ENCODE measurements around the gene PDE4D. TPM values are rescaled to one million over a fixed set of nuclear protein-coding genes. Genes with fewer than 3 reads are reported as not detected.

The PDE4D gene
- total and polyA plus RNA-seq, 2 donors (not counting 3 experiments of a cell fraction or from before 2014, with no cell fraction given) = 34.5 to 51.2 TPM

- peak overlapping the region; percentile 48 for H3K9ac ChIP-seq (replicated peaks; ENCODE audit: extremely low read depth, insufficient read depth, low read length)
- BruUV-seq (replicated peaks) = no TSS peak
- peak overlapping the region; percentile 94 for H3K4me2 ChIP-seq (ENCODE audit: insufficient read depth, low read length)
- H4K20me1 ChIP-seq (replicated peaks; ENCODE audit: control insufficient read depth, extremely low read depth, insufficient read depth, low read length) = no peaks in the 10 kb centered on the region
- peaks cover 22% of the 10 kb centered on the region for H3K4me1 ChIP-seq (ENCODE audit: control insufficient read depth, extremely low read depth, insufficient read depth, low read length)
- peak; percentile 75 for DNase-seq (ENCODE audit: low read depth, low spot score)
- H3K36me3 ChIP-seq (ENCODE audit: control insufficient read depth in 2 of 2, extremely low read depth in 1 of 2, insufficient read depth in 2 of 2, low read length in 2 of 2) = no peaks in the 10 kb centered on the region
- H3K9me3 ChIP-seq (replicated peaks; ENCODE audit: control insufficient read depth, insufficient read depth, low read length) = no peaks in the 10 kb centered on the region
- no peak for TF ChIP-seq MYC (IDR thresholded peaks at IDR 0.05; ENCODE audit: low read depth, low read length)
- no peak for TF ChIP-seq JUN (IDR thresholded peaks at IDR 0.05; ENCODE audit: borderline replicate concordance, insufficient read depth, insufficient read length, low read depth)
- TF ChIP-seq POLR2AphosphoS5 (IDR thresholded peaks at IDR 0.05; ENCODE audit: insufficient read depth, low read depth, low read length) = no peak
- TF ChIP-seq MAX (IDR thresholded peaks at IDR 0.05; ENCODE audit: insufficient read depth, insufficient read length) = no peak
- no peaks in the 10 kb centered on the region for H3K27me3 ChIP-seq (ENCODE audit: control insufficient read depth in 2 of 2, insufficient read depth in 2 of 2, low read length in 2 of 2)
- ChIA-PET POLR2A (no interaction called here), CTCF (interaction anchor here (1.0 to 4.6 kb wide), 11 partner anchors 9 to 907 kb away, joined by 3 to 74 read pairs (median 11); no protein-coding TSS in a partner anchor)
- H3K4me3 ChIP-seq (replicated peaks in 1 of 3; ENCODE audit: insufficient read depth in 1 of 3, low read depth in 1 of 3, low read length in 3 of 3) = peak overlapping the region in 1 of 3 experiments; percentile 4
- H2AFZ ChIP-seq (ENCODE audit: low read depth, low read length) = peak overlapping the region; percentile 74
- no peak for FAIRE-seq
- intact Hi-C loops (cut with micrococcal nuclease) (loop anchor here (1.0 to 10.0 kb wide), 5 partner anchors 9 to 764 kb away; no protein-coding TSS in a partner anchor), dilution Hi-C loops (cut with MboI; ENCODE audit: extremely low pct_ligation_motif_present, low sequenced_read_pairs) (no loop called here)
- H3K79me2 ChIP-seq (ENCODE audit: control insufficient read depth, insufficient read depth, low read length) = no peaks in the 10 kb centered on the region
- no peaks in the 10 kb centered on the region for H3K9me1 ChIP-seq (replicated peaks; ENCODE audit: control insufficient read depth, extremely low read depth, insufficient read depth, low read length)
- peak overlapping the region; percentile 62 for H3K27ac ChIP-seq (ENCODE audit: insufficient read depth, low read depth, low read length)
Measured at GRCh38 chr5:59798862-59799667, 94.5 kb downstream of the PDE4D start.

GRCh38 chr5:59795141-59795540, 98.4 kb downstream of the PDE4D start:
- Histone ChIP-seq H4K20me1 (replicated peaks; ENCODE audit: control insufficient read depth, extremely low read depth, insufficient read depth, low read length) (no peaks in the 10 kb centered on the region), H3K36me3 (ENCODE audit: control insufficient read depth in 2 of 2, extremely low read depth in 1 of 2, insufficient read depth in 2 of 2, low read length in 2 of 2) (no peaks in the 10 kb centered on the region), H3K9me3 (replicated peaks; ENCODE audit: control insufficient read depth, insufficient read depth, low read length) (no peaks in the 10 kb centered on the region), H3K4me1 (ENCODE audit: control insufficient read depth, extremely low read depth, insufficient read depth, low read length) (peaks cover 30% of the 10 kb centered on the region), H2AFZ (ENCODE audit: low read depth, low read length) (no peak overlapping the region), H3K27ac (ENCODE audit: insufficient read depth, low read depth, low read length) (no peak overlapping the region), H3K27me3 (ENCODE audit: control insufficient read depth in 2 of 2, insufficient read depth in 2 of 2, low read length in 2 of 2) (no peaks in the 10 kb centered on the region), H3K9ac (replicated peaks; ENCODE audit: extremely low read depth, insufficient read depth, low read length) (no peak overlapping the region), H3K9me1 (replicated peaks; ENCODE audit: control insufficient read depth, extremely low read depth, insufficient read depth, low read length) (no peaks in the 10 kb centered on the region), H3K4me2 (ENCODE audit: insufficient read depth, low read length) (no peak overlapping the region), H3K79me2 (ENCODE audit: control insufficient read depth, insufficient read depth, low read length) (no peaks in the 10 kb centered on the region), H3K4me3 (replicated peaks in 1 of 3; ENCODE audit: insufficient read depth in 1 of 3, low read depth in 1 of 3, low read length in 3 of 3) (no peak overlapping the region)
- intact Hi-C loops (cut with micrococcal nuclease) (loop anchor here (10.0 kb wide), 1 partner anchor 760 kb away; no protein-coding TSS in a partner anchor), dilution Hi-C loops (cut with MboI; ENCODE audit: extremely low pct_ligation_motif_present, low sequenced_read_pairs) (no loop called here)
- no TSS peak for BruUV-seq (replicated peaks)
- TF ChIP-seq EZH2 (IDR thresholded peaks at IDR 0.05; ENCODE audit: borderline replicate concordance, low read depth, low read length, severe bottlenecking) = no peak
- no peak for TF ChIP-seq GATA2 (IDR thresholded peaks at IDR 0.05; ENCODE audit: insufficient read depth, insufficient read length, low read depth, low read length)
- TF ChIP-seq MYC (IDR thresholded peaks at IDR 0.05; ENCODE audit: low read depth, low read length) = no peak
- no peak for TF ChIP-seq POLR2AphosphoS5 (IDR thresholded peaks at IDR 0.05; ENCODE audit: insufficient read depth, low read depth, low read length)
- TF ChIP-seq POLR2A (IDR thresholded peaks at IDR 0.05; ENCODE audit: low read depth, low read length) = no peak
- TF ChIP-seq JUN (IDR thresholded peaks at IDR 0.05; ENCODE audit: borderline replicate concordance, insufficient read depth, insufficient read length, low read depth) = no peak
- no peak for TF ChIP-seq FOS (IDR thresholded peaks at IDR 0.05; ENCODE audit: borderline replicate concordance, insufficient read depth, low read length)
- no peak for TF ChIP-seq MAX (IDR thresholded peaks at IDR 0.05; ENCODE audit: insufficient read depth, insufficient read length)
- TF ChIP-seq CTCF (IDR thresholded peaks at IDR 0.05; ENCODE audit: extremely low read depth in 1 of 2, insufficient read depth in 1 of 2, low read depth in 1 of 2, low read length in 2 of 2) = no peak
- ChIA-PET POLR2A (no interaction called here), CTCF (interaction anchor here (0.6 to 1.3 kb wide), 4 partner anchors 11 to 904 kb away, joined by 3 read pairs; no protein-coding TSS in a partner anchor)
- no peak for DNase-seq (ENCODE audit: low read depth, low spot score)
- FAIRE-seq = no peak

Data from endothelial cell of umbilical vein (primary cell).